ENCODE data around the gene GDF7.

GRCh38 chr2:20660506-20661420 lies 6.2 kb upstream of the GDF7 start:
- no peak for TF ChIP-seq POLR2AphosphoS5 (IDR thresholded peaks at IDR 0.05; ENCODE audit: low read depth, low read length)
- TF ChIP-seq POLR2A (IDR thresholded peaks at IDR 0.05; ENCODE audit: low read depth, low read length): no peak
- no peak for TF ChIP-seq TAF1 (IDR thresholded peaks at IDR 0.05; ENCODE audit: borderline replicate concordance, low read depth, low read length)
